HepG2 (cell line): ENCODE measurements around the gene SEC14L1. TPM values are rescaled to one million over a fixed set of nuclear protein-coding genes. Genes with fewer than 3 reads are reported as not detected.

Experiments
- ATAC-seq: fragments of 200-7000 bp; cut with Tn5 transposase; 3 replicates; pipeline ENCODE4 v1.9.1; 2020; ENCODE audit warnings: mild to moderate bottlenecking, moderate library complexity
- BruUV-seq: library from RNA; stranded (reverse); fragments of 400-500 nt; replicated peaks from 2 replicates; lab custom pipeline; 2021; lab: Mats Ljungman, UMichigan
- CTCF ChIA-PET: fragments of 300-600 bp; formaldehyde crosslinking; extraction: SDS; loops from one replicate; lab custom pipeline; 2021; ENCODE audit warnings: low total read pairs, inconsistent platforms, low intra/inter-chr PET ratio; lab: Yijun Ruan, JAX
- POLR2A ChIA-PET: fragments of 350-600 bp; sonication (Branson Sonifier 250); formaldehyde crosslinking; loops from one replicate; lab custom pipeline; 2020; ENCODE audit warnings: antibody characterized with exemption, inconsistent platforms; lab: Yijun Ruan, JAX
- DNase-seq: peaks from one replicate; pipeline ENCODE4 v3.0.0-alpha.2; 2015; ENCODE audit warnings: low spot score
- FAIRE-seq: peaks from 3 replicates; lab custom pipeline; 2011; peaks lifted over from hg19 to GRCh38; lab: Jason Lieb, UNC
- H2AFZ ChIP-seq: one replicate; pipeline ENCODE4 v1.6.1; 2011; ENCODE audit warnings: low read length, inconsistent platforms
- H3K27ac ChIP-seq: fragments of 300-600 bp; 3 replicates; pipeline ENCODE4 v1.8.0; 2011; ENCODE audit warnings: mixed run types, mild to moderate bottlenecking, mixed read lengths, low read length, inconsistent platforms; ENCODE audit not compliant: insufficient read depth; ENCODE audit errors: extremely low read length
- H3K27me3 ChIP-seq, 2 experiments: fragments of 200-600 bp in 1 of 2; 2 replicates in 1 of 2; 3 replicates in 1 of 2; pipeline versions ENCODE4 v1.6.0 to v1.8.0; 2011; ENCODE audit warnings: low read length in 2 of 2, mild to moderate bottlenecking in 2 of 2, moderate library complexity in 2 of 2, inconsistent platforms in 1 of 2; ENCODE audit not compliant: insufficient read depth in 2 of 2, control insufficient read depth in 1 of 2
- H3K36me3 ChIP-seq, 2 experiments: fragments of 200-600 bp in 1 of 2; replicated peaks in 1 of 2; 2 replicates in 1 of 2; 3 replicates in 1 of 2; pipeline versions ENCODE4 v1.5.1 to v1.8.0; 2011; ENCODE audit warnings: low read length in 2 of 2, inconsistent platforms in 1 of 2; ENCODE audit not compliant: insufficient read depth in 2 of 2, control insufficient read depth in 1 of 2
- H3K4me1 ChIP-seq: 2 replicates; pipeline ENCODE4 v1.5.1; 2012; ENCODE audit warnings: low read length, inconsistent platforms; ENCODE audit not compliant: insufficient read depth
- H3K4me2 ChIP-seq: 2 replicates; pipeline ENCODE4 v1.6.0; 2011; ENCODE audit warnings: low read depth, low read length, inconsistent platforms
- H3K4me3 ChIP-seq, 3 experiments: fragments of 200-600 bp in 1 of 3; sonication (generic), shearing (Covaris generic) in 1 of 3; replicated peaks in 1 of 3; 2 replicates each; pipeline ENCODE4 v1.5.1; 2011 to 2016; ENCODE audit warnings: low read length in 3 of 3, inconsistent platforms in 2 of 3, low read depth in 2 of 3, mild to moderate bottlenecking in 2 of 3, control low read depth in 1 of 3, mixed read lengths in 1 of 3; ENCODE audit not compliant: insufficient read depth in 1 of 3
- H3K79me2 ChIP-seq: one replicate; pipeline ENCODE4 v1.6.1; 2011; ENCODE audit warnings: low read length, inconsistent platforms; ENCODE audit not compliant: insufficient read depth
- H3K9ac ChIP-seq: 2 replicates; pipeline ENCODE4 v1.6.0; 2011; ENCODE audit warnings: mild to moderate bottlenecking, low read depth, low read length, inconsistent platforms; ENCODE audit not compliant: insufficient read depth
- H3K9me3 ChIP-seq: 2 replicates; pipeline ENCODE4 v1.5.1; 2012; ENCODE audit warnings: mild to moderate bottlenecking, low read length
- H4K20me1 ChIP-seq: 2 replicates; pipeline ENCODE4 v1.6.0; 2011; ENCODE audit warnings: inconsistent platforms, mild to moderate bottlenecking, low read length, moderate library complexity; ENCODE audit not compliant: insufficient read depth
- BATF2 ChIP-seq: sonication (generic); formaldehyde crosslinking; IDR thresholded peaks from 2 replicates; pipeline ENCODE4 v1.8.0; 2022; ENCODE audit warnings: mild to moderate bottlenecking, missing genetic modification reagents, moderate library complexity
- HNF4G ChIP-seq, 2 experiments: sonication (generic) in 1 of 2; formaldehyde crosslinking in 1 of 2; IDR thresholded peaks; 2 replicates each; pipeline versions ENCODE4 v1.4.0 to v1.6.1; 2011 to 2020; ENCODE audit warnings: borderline replicate concordance in 2 of 2, low read depth in 2 of 2, mild to moderate bottlenecking in 2 of 2, low read length in 1 of 2, missing genetic modification reagents in 1 of 2, moderate library complexity in 1 of 2
- PRMT3 ChIP-seq: sonication (generic); formaldehyde crosslinking; IDR thresholded peaks from 2 replicates; pipeline ENCODE4 v1.8.1; 2022; ENCODE audit warnings: low read depth, mild to moderate bottlenecking, moderate library complexity, missing genetic modification reagents, borderline replicate concordance
- SOX6 ChIP-seq, 2 experiments: fragments of 450-650 bp in 1 of 2; sonication (generic) in 1 of 2; formaldehyde crosslinking in 1 of 2; IDR thresholded peaks; 2 replicates each; pipeline versions ENCODE4 v1.4.0 to v1.6.1; 2017 to 2020; ENCODE audit warnings: antibody characterized with exemption in 1 of 2, mild to moderate bottlenecking in 1 of 2, missing genetic modification reagents in 1 of 2
- ZBTB7B ChIP-seq: sonication (generic); formaldehyde crosslinking; IDR thresholded peaks from 2 replicates; pipeline ENCODE4 v1.4.0; 2020; ENCODE audit warnings: missing genetic modification reagents
- ZEB1 ChIP-seq: IDR thresholded peaks from 2 replicates; pipeline ENCODE4 v1.6.1; 2012; ENCODE audit warnings: mild to moderate bottlenecking, low read depth, inconsistent platforms; ENCODE audit not compliant: insufficient replicate concordance
- ZFP36 ChIP-seq: fragments of 150-350 bp; IDR thresholded peaks from 2 replicates; pipeline ENCODE4 v1.6.1; 2018; ENCODE audit warnings: borderline replicate concordance, low read length, low read depth; ENCODE audit not compliant: partially characterized antibody
- ZMYM4 ChIP-seq: sonication (generic); formaldehyde crosslinking; IDR thresholded peaks from 2 replicates; pipeline ENCODE4 v1.8.1; 2023; ENCODE audit warnings: mild to moderate bottlenecking, missing genetic modification reagents
- ZNF138 ChIP-seq: sonication (generic); formaldehyde crosslinking; IDR thresholded peaks from 2 replicates; pipeline ENCODE4 v1.5.0; 2020; ENCODE audit warnings: mild to moderate bottlenecking, low read depth, missing genetic modification reagents
- ZNF281 ChIP-seq: sonication (generic); formaldehyde crosslinking; IDR thresholded peaks from 2 replicates; pipeline ENCODE4 v1.4.0; 2020; ENCODE audit warnings: missing genetic modification reagents, borderline replicate concordance
- ZNF513 ChIP-seq: sonication (generic); formaldehyde crosslinking; conservative IDR thresholded peaks from 2 replicates; pipeline ENCODE4 v1.5.0; 2020; ENCODE audit warnings: missing genetic modification reagents
- ZNF639 ChIP-seq: conservative IDR thresholded peaks from 2 replicates; pipeline ENCODE4 v1.6.1; 2018; ENCODE audit warnings: missing genetic modification reagents
- ZNF710 ChIP-seq: sonication (generic); formaldehyde crosslinking; IDR thresholded peaks from 2 replicates; pipeline ENCODE4 v1.5.0; 2020; ENCODE audit warnings: mild to moderate bottlenecking, missing genetic modification reagents, borderline replicate concordance
- WGBS: methylation state at CpG from one replicate; pipeline ENCODE4 v1.1.6; 2017; ENCODE audit warnings: low lambda C conversion rate; 5-methylcytosine and 5-hydroxymethylcytosine counted together
- in situ Hi-C: cut with HindIII; loops from 2 replicates; pipeline ENCODE4 v1.10.0; 2017; ENCODE audit warnings: low pct_unique_long_range_greater_than_20kb; ENCODE audit not compliant: extremely low pct_ligation_motif_present
- intact Hi-C: fragments of 100-400 bp; cut with micrococcal nuclease; formaldehyde crosslinking; loops from one replicate; pipeline ENCODE4 v1.10.0; 2022; ENCODE audit not compliant: unreplicated experiment
- polyA plus RNA-seq, 8 experiments: library from polyadenylated mRNA; depleted of rRNA in 3 of 8; stranded (reverse) in 7 of 8; unstranded in 1 of 8; fragments of >200 nt; fragmentation: Illumina TruSeq in 4 of 8; extraction: Trizol in 4 of 8; gene quantifications; 2 replicates each; pipeline versions ENCODE4 v1.2.1 to v1.2.3, GENCODE V29; 2011 to 2016; ENCODE audit warnings: low read depth in 4 of 8, missing spikeins in 1 of 8, mixed read lengths in 1 of 8; ENCODE audit not compliant: insufficient read depth in 1 of 8
- total RNA-seq, 5 experiments: library from RNA; depleted of rRNA; stranded (reverse); fragments of >200 nt; fragmentation: Illumina TruSeq; extraction: Trizol; gene quantifications; 2 replicates each; pipeline ENCODE4 v1.2.3, GENCODE V29; 2016; ENCODE audit warnings: low read depth in 1 of 5

SEC14L1 gene
- total and polyA plus RNA-seq, 2 of the 13 experiments (the other 11 are each of a cell fraction or from before 2014, with no cell fraction given): 26.3 to 43.9 TPM

- ATAC-seq (peak; percentile 93), DNase-seq (peak; percentile 67), FAIRE-seq (no peak)
- H3K79me2 ChIP-seq: no peaks in the 10 kb centered on the region
- no peaks in the 10 kb centered on the region for H3K36me3 ChIP-seq
- WGBS: under 1% methylated on average over 35 of the region's 51 CpGs
- H3K4me1 ChIP-seq: peaks cover 19% of the 10 kb centered on the region
- H3K27me3 ChIP-seq: peaks cover 17 to 58% of the 10 kb centered on the region in 2 experiments
- no peak overlapping the region for H3K27ac ChIP-seq
- ChIA-PET POLR2A (no interaction called here), CTCF (interaction anchor here (0.8 to 3.2 kb wide), 5 partner anchors 32 to 379 kb away, joined by 3 to 73 read pairs (median 4); partner anchors contain the start of gene MGAT5B)
- intact Hi-C loops (loop anchor here (1.0 to 5.0 kb wide), 2 partner anchors 40 to 161 kb away; no protein-coding TSS in a partner anchor), in situ Hi-C loops (loop anchor here (5.0 to 25.0 kb wide), 2 partner anchors 160 to 385 kb away; partner anchors contain the start of gene MGAT5B)
- peak overlapping the region; percentile 54 to 81 (median 59); a peak in 5 of 6 replicates for H3K4me3 ChIP-seq
- H3K9me3 ChIP-seq: no peaks in the 10 kb centered on the region
- no peak overlapping the region for H2AFZ ChIP-seq
- H3K9ac ChIP-seq: peak overlapping the region; percentile 47; the same call in 1 of the 2 replicates
- H4K20me1 ChIP-seq: no peaks in the 10 kb centered on the region
- H3K4me2 ChIP-seq: peak overlapping the region; percentile 95
- no TSS peak for BruUV-seq
- no peak for TF ChIP-seq HNF4G (IDR thresholded peaks at IDR 0.05; ENCODE audit: borderline replicate concordance, low read depth, low read length)
- no peak; the same call in 1 of the 2 replicates for TF ChIP-seq HNF4G (CRISPR knock-in tag; IDR thresholded peaks at IDR 0.05; ENCODE audit: borderline replicate concordance, low read depth)
- 0 out of 2 replicates have a peak, but pooled peaks have one; percentile 77 for TF ChIP-seq ZNF513 (CRISPR knock-in tag)
- peak; percentile 50 for TF ChIP-seq ZMYM4 (CRISPR knock-in tag)
- TF ChIP-seq SOX6 (IDR thresholded peaks at IDR 0.05): no peak
- peak; percentile 61 for TF ChIP-seq SOX6 (CRISPR knock-in tag; IDR thresholded peaks at IDR 0.05)
- no peak for TF ChIP-seq ZNF138 (CRISPR knock-in tag)
- TF ChIP-seq ZBTB7B (CRISPR knock-in tag): peak; percentile 91
- TF ChIP-seq ZEB1: no peak
- TF ChIP-seq ZNF639 (CRISPR knock-in tag): no peak
- TF ChIP-seq ZNF281: no peak
- TF ChIP-seq PRMT3: no peak
- TF ChIP-seq ZNF710 (CRISPR knock-in tag): no peak
- TF ChIP-seq ZFP36: no peak
- no peak for TF ChIP-seq BATF2
Measured at GRCh38 chr17:77247048-77247541, 106.3 kb downstream of the SEC14L1 start.
